CD4-positive, alpha-beta T cell (primary cell): Measurements from ENCODE around the gene CD99L2. TPM values are rescaled to one million over a fixed set of nuclear protein-coding genes. Genes with fewer than 3 reads are reported as not detected.

ENCODE experiments used
- ATAC-seq: fragments of 200-7000 bp; cut with Tn5 transposase; one replicate; pipeline ENCODE4 v1.10.0; 2022; ENCODE audit warnings: mild to moderate bottlenecking; ENCODE audit not compliant: poor library complexity
- CTCF ChIA-PET: fragments of 350-600 bp; sonication (Branson Sonifier 250); formaldehyde crosslinking; loops from one replicate; lab custom pipeline; 2021; ENCODE audit warnings: antibody characterized with exemption, inconsistent platforms; lab: Charles Lee
- POLR2A ChIA-PET: fragments of 350-600 bp; sonication (Branson Sonifier 250); formaldehyde crosslinking; loops from one replicate; lab custom pipeline; 2021; ENCODE audit warnings: antibody characterized with exemption, inconsistent platforms; lab: Charles Lee
- DNase-seq, 14 experiments: peaks; one replicate each; pipeline ENCODE4 v3.0.0-alpha.2; 2013 to 2020; ENCODE audit warnings: mixed read lengths in 2 of 14
- H3K27ac ChIP-seq, 2 donors: one replicate each; pipeline versions ENCODE4 v1.5.1 to v1.7.0; 2013; ENCODE audit warnings: low read length in 2 of 2, low read depth in 1 of 2, mild to moderate bottlenecking in 1 of 2
- H3K27me3 ChIP-seq, 2 experiments: 1 replicate in 1 of 2; 2 replicates in 1 of 2; pipeline versions ENCODE4 v1.6.1 to v1.7.0; 2013; ENCODE audit warnings: low read length in 2 of 2, control low read depth in 1 of 2, mild to moderate bottlenecking in 1 of 2, moderate library complexity in 1 of 2; ENCODE audit not compliant: insufficient read depth in 2 of 2, control insufficient read depth in 1 of 2
- H3K36me3 ChIP-seq: one replicate; pipeline ENCODE4 v1.6.1; 2013; ENCODE audit warnings: low read length, control low read depth; ENCODE audit not compliant: insufficient read depth
- H3K4me1 ChIP-seq: one replicate; pipeline ENCODE4 v1.6.1; 2013; ENCODE audit warnings: low read length, control low read depth; ENCODE audit not compliant: insufficient read depth
- H3K4me3 ChIP-seq: one replicate; pipeline ENCODE4 v1.5.1; 2013; ENCODE audit warnings: mild to moderate bottlenecking, low read length, moderate library complexity
- H3K9me3 ChIP-seq, 2 experiments: 1 replicate in 1 of 2; 2 replicates in 1 of 2; pipeline versions ENCODE4 v1.6.1 to v1.7.0; 2013; ENCODE audit warnings: low read length in 2 of 2, mild to moderate bottlenecking in 2 of 2, control low read depth in 1 of 2, moderate library complexity in 1 of 2; ENCODE audit not compliant: control insufficient read depth in 1 of 2, insufficient read depth in 1 of 2
- H3K27ac Mint-ChIP-seq: one replicate; pipeline ENCODE4 v1.8.0; 2020; ENCODE audit warnings: mixed read lengths
- H3K27me3 Mint-ChIP-seq: one replicate; pipeline ENCODE4 v1.8.0; 2021; ENCODE audit warnings: mixed read lengths
- H3K36me3 Mint-ChIP-seq: one replicate; pipeline ENCODE4 v1.8.0; 2021; ENCODE audit warnings: low read depth, mixed read lengths
- H3K4me1 Mint-ChIP-seq: one replicate; pipeline ENCODE4 v1.8.0; 2021; ENCODE audit warnings: low read depth, mixed read lengths
- H3K4me3 Mint-ChIP-seq: one replicate; pipeline ENCODE4 v1.8.0; 2020; ENCODE audit warnings: mild to moderate bottlenecking, mixed read lengths
- H3K9me3 Mint-ChIP-seq: one replicate; pipeline ENCODE4 v1.8.0; 2020; ENCODE audit warnings: mixed read lengths
- intact Hi-C, 2 experiments: fragments of 100-400 bp; cut with DNase I in 1 of 2; cut with micrococcal nuclease in 1 of 2; formaldehyde crosslinking; loops; one replicate each; pipeline versions ENCODE4 v1.15.1 to v1.9.0; 2023 to 2025; cut with DNase I, micrococcal nuclease
- total RNA-seq, 174 experiments: library from RNA in 2 of 174; stranded (reverse) in 2 of 174; gene quantifications; one replicate each; pipeline ENCODE4 v1.2.3 and lab custom pipeline; 2021 to 2026
- TF ChIP-seq, protein P1 (sequence below): fragments of 200-600 bp; IDR thresholded peaks from one replicate; pipeline ENCODE4 v1.8.0; 2022; ENCODE audit warnings: antibody characterized with exemption, mild to moderate bottlenecking

CD99L2 gene
- total RNA-seq, 2 experiments from 2014 or later = 5.3 to 6.5 TPM

DNA sequence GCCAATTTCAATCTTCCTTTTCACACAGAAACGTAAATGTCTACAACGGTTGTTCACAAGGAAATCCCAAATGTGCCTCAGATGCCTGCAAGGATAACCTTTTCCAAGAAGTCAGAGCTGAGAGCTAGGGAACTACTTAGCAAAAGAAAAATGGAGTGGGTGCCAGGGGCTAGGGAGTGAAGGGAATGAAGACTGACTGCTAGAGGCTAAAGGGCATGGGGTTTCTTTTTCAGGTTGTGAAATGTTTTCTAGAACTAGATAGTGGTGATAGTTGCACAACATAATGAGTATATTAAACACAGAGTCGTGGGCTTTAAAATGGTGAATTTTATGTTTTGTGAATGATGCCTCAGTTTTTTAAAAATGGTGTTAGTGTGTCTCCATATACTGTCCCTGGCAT lies 53.4 kb downstream of the CD99L2 start:
- Histone ChIP-seq H3K4me1 (no peaks in the 10 kb centered on the region), H3K36me3 (no peaks in the 10 kb centered on the region), H3K4me3 (no peak overlapping the region), H3K27me3 (no peaks in the 10 kb centered on the region), H3K27ac (no peak overlapping the region), H3K9me3 (no peaks in the 10 kb centered on the region)
- TF ChIP-seq, protein P1, sequence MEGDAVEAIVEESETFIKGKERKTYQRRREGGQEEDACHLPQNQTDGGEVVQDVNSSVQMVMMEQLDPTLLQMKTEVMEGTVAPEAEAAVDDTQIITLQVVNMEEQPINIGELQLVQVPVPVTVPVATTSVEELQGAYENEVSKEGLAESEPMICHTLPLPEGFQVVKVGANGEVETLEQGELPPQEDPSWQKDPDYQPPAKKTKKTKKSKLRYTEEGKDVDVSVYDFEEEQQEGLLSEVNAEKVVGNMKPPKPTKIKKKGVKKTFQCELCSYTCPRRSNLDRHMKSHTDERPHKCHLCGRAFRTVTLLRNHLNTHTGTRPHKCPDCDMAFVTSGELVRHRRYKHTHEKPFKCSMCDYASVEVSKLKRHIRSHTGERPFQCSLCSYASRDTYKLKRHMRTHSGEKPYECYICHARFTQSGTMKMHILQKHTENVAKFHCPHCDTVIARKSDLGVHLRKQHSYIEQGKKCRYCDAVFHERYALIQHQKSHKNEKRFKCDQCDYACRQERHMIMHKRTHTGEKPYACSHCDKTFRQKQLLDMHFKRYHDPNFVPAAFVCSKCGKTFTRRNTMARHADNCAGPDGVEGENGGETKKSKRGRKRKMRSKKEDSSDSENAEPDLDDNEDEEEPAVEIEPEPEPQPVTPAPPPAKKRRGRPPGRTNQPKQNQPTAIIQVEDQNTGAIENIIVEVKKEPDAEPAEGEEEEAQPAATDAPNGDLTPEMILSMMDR = no peak
- Mint-ChIP-seq H3K27ac (no peak overlapping the region), H3K9me3 (no peaks in the 10 kb centered on the region), H3K4me3 (no peak overlapping the region), H3K27me3 (no peaks in the 10 kb centered on the region), H3K36me3 (no peaks in the 10 kb centered on the region), H3K4me1 (peaks cover 5% of the 10 kb centered on the region)
- POLR2A ChIA-PET = no interaction called here
- intact Hi-C loops = no loop called here
- ATAC-seq = no peak
- CTCF ChIA-PET = no interaction called here
- DNase-seq = no peak

DNA sequence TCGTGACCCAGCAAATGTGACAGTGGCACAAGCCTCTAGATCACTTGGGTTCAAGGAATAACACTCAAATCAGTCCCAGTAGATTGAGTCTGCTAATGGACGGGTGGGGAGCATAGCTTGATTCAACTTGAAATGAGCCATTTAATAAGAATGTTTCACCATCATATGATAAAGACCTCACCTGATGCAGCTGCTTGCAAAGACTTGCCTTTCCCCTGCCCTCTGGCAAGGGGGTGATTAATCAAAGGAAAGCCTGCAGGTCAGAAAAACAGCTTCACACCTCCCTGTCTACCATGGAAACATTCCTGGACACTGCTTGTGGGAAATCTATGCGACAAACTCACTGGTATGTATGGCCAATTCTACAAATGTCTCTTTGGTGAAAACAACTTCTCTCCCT lies 54.5 kb downstream of the CD99L2 start:
- POLR2A ChIA-PET = no interaction called here
- Mint-ChIP-seq H3K27ac (no peak overlapping the region), H3K4me3 (no peak overlapping the region), H3K27me3 (no peaks in the 10 kb centered on the region), H3K4me1 (peaks cover 4% of the 10 kb centered on the region), H3K9me3 (no peaks in the 10 kb centered on the region), H3K36me3 (no peaks in the 10 kb centered on the region)
- intact Hi-C loops = no loop called here
- CTCF ChIA-PET = no interaction called here
- no peak overlapping the region for H3K4me3 ChIP-seq
- H3K27ac ChIP-seq = no peak overlapping the region
- DNase-seq (no peak), ATAC-seq (no peak)
- no peaks in the 10 kb centered on the region for H3K36me3 ChIP-seq
- H3K4me1 ChIP-seq = no peaks in the 10 kb centered on the region
- no peaks in the 10 kb centered on the region for H3K27me3 ChIP-seq
- no peaks in the 10 kb centered on the region for H3K9me3 ChIP-seq
- TF ChIP-seq, protein P1 = no peak

GRCh38 chrX:150842198-150842685 lies 56.2 kb downstream of the CD99L2 start:
- ATAC-seq = no peak
- no peak overlapping the region for H3K4me3 Mint-ChIP-seq
- ChIA-PET CTCF (no interaction called here), POLR2A (interaction anchor here (0.6 kb wide), 1 partner anchor 188 kb away, joined by 3 read pairs; no protein-coding TSS in a partner anchor)
- H3K9me3 Mint-ChIP-seq = no peaks in the 10 kb centered on the region
- TF ChIP-seq, protein P1 = no peak
- Histone ChIP-seq H3K4me1 (no peaks in the 10 kb centered on the region), H3K27ac (no peak overlapping the region), H3K27me3 (no peaks in the 10 kb centered on the region), H3K9me3 (no peaks in the 10 kb centered on the region), H3K4me3 (no peak overlapping the region), H3K36me3 (no peaks in the 10 kb centered on the region)
- DNase-seq = no peak
- intact Hi-C loops = no loop called here
- no peaks in the 10 kb centered on the region for H3K27me3 Mint-ChIP-seq
- no peak overlapping the region for H3K27ac Mint-ChIP-seq
- H3K36me3 Mint-ChIP-seq = no peaks in the 10 kb centered on the region
- H3K4me1 Mint-ChIP-seq = no peaks in the 10 kb centered on the region
